T-helper 2 cell treated with Interferon-gamma antibody and Interleukin-4, amounts not matched to agents 5 μg/mL and 100 μg/mL, for 36 hours (primary cell): ENCODE measurements around the gene AMHR2.

ENCODE experiments used
- DNase-seq: peaks from one replicate; pipeline ENCODE4 v3.0.0; 2021; ENCODE audit warnings: low spot score
- H3K27ac Mint-ChIP-seq: one replicate; pipeline ENCODE4 v1.8.0; 2021; ENCODE audit warnings: mild to moderate bottlenecking, mixed read lengths
- H3K27me3 Mint-ChIP-seq: one replicate; pipeline ENCODE4 v1.8.0; 2021; ENCODE audit warnings: low read depth, mixed read lengths
- H3K36me3 Mint-ChIP-seq: one replicate; pipeline ENCODE4 v1.8.0; 2021; ENCODE audit warnings: low read depth, mixed read lengths
- H3K4me1 Mint-ChIP-seq: one replicate; pipeline ENCODE4 v1.8.0; 2021; ENCODE audit warnings: low read depth, mixed read lengths
- H3K4me3 Mint-ChIP-seq: one replicate; pipeline ENCODE4 v1.8.0; 2022; ENCODE audit warnings: mild to moderate bottlenecking, moderate library complexity, mixed read lengths
- H3K9me3 Mint-ChIP-seq: one replicate; pipeline ENCODE4 v1.8.0; 2021; ENCODE audit warnings: mixed read lengths

The AMHR2 gene

DNA sequence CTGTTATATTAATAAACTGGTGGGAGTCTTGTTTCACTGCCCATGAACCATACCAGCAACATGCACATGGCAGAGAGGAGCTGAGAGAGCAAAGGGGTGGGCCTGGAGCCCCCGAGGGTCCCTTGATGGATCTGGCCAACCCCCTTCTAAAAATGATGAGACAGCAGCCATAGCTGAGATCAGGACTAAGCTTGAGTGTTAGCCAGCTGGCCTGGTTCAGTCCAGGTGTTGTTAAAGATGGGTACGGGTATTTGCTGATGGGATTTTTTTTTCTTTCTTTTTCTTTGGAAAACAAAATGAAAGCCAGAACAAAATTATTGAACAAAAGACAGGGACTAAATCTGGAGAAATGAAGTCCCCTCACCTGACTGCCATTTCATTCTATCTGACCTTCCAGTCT lies 44.2 kb downstream of the AMHR2 start:
- peaks cover 21% of the 10 kb centered on the region for H3K4me1 Mint-ChIP-seq
- H3K27me3 Mint-ChIP-seq = no peaks in the 10 kb centered on the region
- H3K9me3 Mint-ChIP-seq = no peaks in the 10 kb centered on the region
- no peak for DNase-seq
- no peak overlapping the region for H3K4me3 Mint-ChIP-seq
- H3K27ac Mint-ChIP-seq = no peak overlapping the region
- peaks cover 80% of the 10 kb centered on the region for H3K36me3 Mint-ChIP-seq

DNA sequence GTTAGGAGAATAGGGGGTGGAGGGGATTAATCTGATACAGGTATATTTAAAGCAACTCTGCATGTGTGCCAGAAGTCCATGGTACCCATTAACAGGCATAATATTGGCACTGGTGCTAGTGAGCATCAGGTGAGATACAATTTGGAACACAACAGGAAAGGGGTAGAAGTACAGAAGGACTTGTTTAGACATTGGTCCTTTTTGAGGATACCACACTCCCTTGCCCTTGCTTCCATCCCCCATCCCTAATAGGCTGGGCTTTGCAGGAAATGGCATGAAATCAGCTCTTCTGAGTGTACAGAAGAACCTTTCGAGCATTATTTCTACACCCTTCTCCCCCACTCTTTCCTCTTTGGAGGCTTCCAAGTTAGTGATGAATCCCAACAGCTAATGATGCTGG lies 44.6 kb downstream of the AMHR2 start:
- DNase-seq = no peak
- H3K27ac Mint-ChIP-seq = peak overlapping the region; percentile 4
- H3K36me3 Mint-ChIP-seq = peaks cover 76% of the 10 kb centered on the region
- no peaks in the 10 kb centered on the region for H3K9me3 Mint-ChIP-seq
- H3K4me1 Mint-ChIP-seq = peaks cover 19% of the 10 kb centered on the region
- no peaks in the 10 kb centered on the region for H3K27me3 Mint-ChIP-seq
- no peak overlapping the region for H3K4me3 Mint-ChIP-seq

DNA sequence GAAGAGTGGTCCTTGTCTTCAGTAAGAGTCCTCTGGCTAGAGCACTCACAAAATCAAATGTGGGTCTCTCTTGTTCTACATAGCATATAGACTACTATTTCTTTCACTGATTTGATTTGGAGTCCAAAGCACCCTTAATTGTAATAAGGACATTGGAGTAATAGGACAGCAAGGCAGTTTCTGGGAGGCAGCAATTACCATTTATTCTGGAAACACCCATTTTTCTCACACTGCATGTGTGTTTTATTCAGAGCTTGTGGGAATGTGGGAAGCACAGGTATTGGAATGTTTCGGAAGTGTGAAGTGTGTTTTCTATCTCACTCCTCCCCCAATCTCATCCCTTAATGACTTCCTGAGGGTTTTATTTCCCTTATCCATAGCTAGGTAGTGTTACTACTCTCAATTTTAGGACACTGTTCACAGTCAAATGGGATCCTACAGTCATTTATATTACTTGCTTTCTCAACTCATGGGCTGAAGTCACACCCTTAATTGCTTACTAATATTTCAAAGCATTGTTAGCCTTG lies 48.5 kb downstream of the AMHR2 start:
- Mint-ChIP-seq H3K27me3 (no peaks in the 10 kb centered on the region), H3K4me3 (no peak overlapping the region), H3K4me1 (peaks cover 29% of the 10 kb centered on the region), H3K36me3 (peaks cover 76% of the 10 kb centered on the region), H3K9me3 (no peaks in the 10 kb centered on the region), H3K27ac (no peak overlapping the region)
- no peak for DNase-seq

DNA sequence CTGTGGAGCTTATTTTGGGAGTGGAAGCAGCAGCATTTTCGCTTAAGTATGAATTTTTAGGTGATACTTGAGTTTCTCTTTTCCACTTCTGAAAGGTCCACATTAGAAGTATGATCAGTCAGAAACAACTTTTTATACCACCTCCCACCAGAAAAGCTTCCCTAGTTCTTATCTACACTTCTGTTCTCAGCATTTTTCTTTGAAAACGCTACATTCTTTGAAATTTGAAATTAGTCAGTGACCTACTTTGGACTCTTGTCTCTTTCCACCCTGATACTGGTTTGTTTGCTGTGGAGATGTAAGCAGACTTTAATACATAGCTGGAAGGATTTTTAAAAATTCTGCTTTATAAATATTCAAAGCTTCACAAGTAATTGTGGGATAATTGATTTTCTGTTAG lies 50.4 kb downstream of the AMHR2 start:
- Mint-ChIP-seq H3K4me1 (peaks cover 29% of the 10 kb centered on the region), H3K4me3 (no peak overlapping the region), H3K9me3 (no peaks in the 10 kb centered on the region), H3K27ac (no peak overlapping the region), H3K36me3 (peaks cover 69% of the 10 kb centered on the region), H3K27me3 (no peaks in the 10 kb centered on the region)
- no peak for DNase-seq

DNA sequence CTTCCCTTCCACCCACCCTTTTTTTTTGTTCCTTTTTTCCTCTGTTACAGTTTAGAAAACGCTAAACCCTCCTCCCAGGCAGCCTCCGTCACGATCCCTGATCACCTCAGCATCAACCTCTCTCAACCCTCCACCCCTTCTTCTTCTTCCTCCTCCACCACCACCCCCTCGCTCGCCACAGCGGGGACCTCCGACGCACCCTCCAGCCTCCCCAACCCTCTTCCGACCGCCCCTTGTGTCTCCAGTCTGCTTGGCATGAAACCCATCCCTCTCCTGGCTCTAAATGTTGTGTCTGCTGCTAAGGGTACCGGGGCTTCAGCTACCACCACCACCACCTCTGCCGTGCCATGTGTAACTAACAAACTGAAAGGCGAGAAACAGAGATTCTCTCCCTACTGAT lies 51.2 kb downstream of the AMHR2 start:
- H3K9me3 Mint-ChIP-seq = no peaks in the 10 kb centered on the region
- no peak for DNase-seq
- no peak overlapping the region for H3K4me3 Mint-ChIP-seq
- peaks cover 75% of the 10 kb centered on the region for H3K36me3 Mint-ChIP-seq
- H3K4me1 Mint-ChIP-seq = peaks cover 29% of the 10 kb centered on the region
- peak overlapping the region; percentile 62 for H3K27ac Mint-ChIP-seq
- H3K27me3 Mint-ChIP-seq = no peaks in the 10 kb centered on the region

GRCh38 chr12:53476769-53477209 lies 53.1 kb downstream of the AMHR2 start:
- Mint-ChIP-seq H3K4me3 (no peak overlapping the region), H3K27ac (no peak overlapping the region), H3K27me3 (no peaks in the 10 kb centered on the region), H3K9me3 (no peaks in the 10 kb centered on the region), H3K36me3 (peaks cover 76% of the 10 kb centered on the region), H3K4me1 (peaks cover 23% of the 10 kb centered on the region)
- DNase-seq = no peak

DNA sequence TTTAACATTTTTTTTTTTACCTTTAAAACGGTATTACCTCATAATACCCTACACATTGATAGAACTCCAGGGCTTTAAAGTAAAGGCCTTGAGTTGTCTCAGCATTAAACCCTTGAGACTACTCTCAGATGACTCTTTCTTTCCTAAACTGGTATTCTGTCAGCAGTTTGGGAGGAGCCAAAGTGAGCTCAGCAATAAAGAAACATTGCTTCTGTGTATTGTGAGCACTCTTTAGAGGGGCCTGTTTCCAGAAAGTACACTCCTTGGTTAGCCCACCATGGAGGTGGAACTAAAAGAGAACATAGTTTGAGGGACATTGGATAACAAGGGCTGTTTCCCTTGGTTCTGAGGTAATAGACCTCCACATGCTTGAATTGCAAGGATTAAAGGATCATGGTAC lies 55.2 kb downstream of the AMHR2 start:
- H3K27me3 Mint-ChIP-seq = no peaks in the 10 kb centered on the region
- no peak overlapping the region for H3K27ac Mint-ChIP-seq
- no peaks in the 10 kb centered on the region for H3K9me3 Mint-ChIP-seq
- H3K4me3 Mint-ChIP-seq = no peak overlapping the region
- no peak for DNase-seq
- H3K4me1 Mint-ChIP-seq = peaks cover 20% of the 10 kb centered on the region
- H3K36me3 Mint-ChIP-seq = peaks cover 72% of the 10 kb centered on the region

GRCh38 chr12:53479331-53479730 lies 55.7 kb downstream of the AMHR2 start:
- H3K4me1 Mint-ChIP-seq = peaks cover 17% of the 10 kb centered on the region
- H3K27ac Mint-ChIP-seq = no peak overlapping the region
- no peaks in the 10 kb centered on the region for H3K27me3 Mint-ChIP-seq
- peaks cover 71% of the 10 kb centered on the region for H3K36me3 Mint-ChIP-seq
- no peak for DNase-seq
- no peak overlapping the region for H3K4me3 Mint-ChIP-seq
- H3K9me3 Mint-ChIP-seq = no peaks in the 10 kb centered on the region

DNA sequence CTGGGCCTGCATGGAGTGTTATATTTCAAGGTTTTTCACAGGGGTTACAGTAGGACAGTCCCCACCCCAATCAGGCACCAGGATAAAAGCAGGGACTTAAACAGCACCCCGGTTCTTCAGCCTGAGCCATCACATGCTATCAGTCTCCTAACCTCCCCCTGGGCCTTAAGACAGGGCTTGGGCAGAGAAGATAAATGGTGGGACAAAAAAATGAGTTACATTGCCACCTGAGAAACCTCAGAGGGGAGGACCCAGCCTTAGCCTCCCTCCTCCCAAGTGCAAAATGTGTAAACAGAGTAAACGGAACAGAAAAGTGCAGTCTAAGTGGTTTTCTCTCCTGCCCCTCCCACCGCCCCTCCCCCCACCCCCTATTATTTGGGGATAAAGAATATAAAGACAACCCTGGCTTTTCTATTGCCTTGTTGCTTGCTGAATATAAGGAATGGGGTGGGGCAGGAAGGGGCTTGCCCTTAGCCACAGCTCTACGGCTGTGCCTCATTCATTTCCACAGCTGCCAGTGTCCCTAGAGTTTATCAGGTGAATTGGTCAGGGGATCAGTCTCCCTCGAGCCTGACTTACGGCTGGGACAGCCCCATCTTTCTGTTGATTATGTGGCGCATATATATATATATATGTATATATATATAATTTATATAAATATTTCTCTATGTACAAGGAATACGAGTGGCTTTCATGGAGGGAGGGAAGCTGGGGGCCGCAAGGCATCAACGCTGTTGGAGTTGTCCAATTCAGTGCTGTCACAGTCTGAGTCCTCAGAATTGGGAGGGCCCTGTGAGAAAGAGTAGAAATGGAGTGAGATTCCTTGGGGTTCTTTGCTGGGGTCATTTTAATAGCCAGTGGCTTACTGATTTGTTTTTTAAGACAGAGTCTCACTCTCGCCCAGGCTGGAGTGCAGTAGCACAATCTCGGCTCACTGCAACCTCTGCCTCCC lies 57.1 kb downstream of the AMHR2 start:
- no peak for DNase-seq
- Mint-ChIP-seq H3K4me1 (peaks cover 5% of the 10 kb centered on the region), H3K9me3 (no peaks in the 10 kb centered on the region), H3K27me3 (no peaks in the 10 kb centered on the region), H3K36me3 (peaks cover 68% of the 10 kb centered on the region), H3K27ac (no peak overlapping the region), H3K4me3 (no peak overlapping the region)
